HG02588 (cell line): ENCODE measurements around the gene CTSW.

Experiments
- ATAC-seq: cut with Tn5 transposase; IDR thresholded peaks from one replicate; pipeline ENCODE4 v1.9.1; 2021; ENCODE audit warnings: mild to moderate bottlenecking, moderate library complexity; ENCODE audit not compliant: unreplicated experiment

CTSW gene

DNA sequence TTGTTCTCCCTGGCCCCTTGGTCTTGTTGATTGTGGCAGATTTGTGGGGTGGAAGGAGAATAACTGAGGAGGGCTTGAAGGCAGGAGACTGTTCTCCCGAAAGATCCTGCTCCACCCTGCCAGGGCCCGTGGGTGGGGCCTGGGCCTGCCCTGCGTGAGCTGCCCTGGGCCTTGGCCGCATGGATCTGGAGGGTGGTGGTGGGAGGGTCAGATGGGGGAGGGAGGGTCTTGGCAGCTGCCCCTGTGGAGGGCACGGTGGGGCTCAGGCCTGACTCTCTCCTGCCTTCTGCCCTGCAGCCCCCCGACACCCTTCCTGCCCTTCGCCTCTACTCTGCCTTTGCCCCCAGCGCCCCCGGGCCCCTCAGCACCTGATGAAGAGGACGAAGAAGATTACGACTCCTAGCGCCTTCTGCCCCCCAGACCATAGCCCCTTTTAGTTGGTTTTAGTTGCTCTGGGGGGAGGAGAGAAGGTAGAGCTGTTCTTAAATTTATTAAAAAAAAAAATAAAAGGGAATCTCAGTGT is 41.5 kb downstream of the CTSW start:
- no peak for ATAC-seq

DNA sequence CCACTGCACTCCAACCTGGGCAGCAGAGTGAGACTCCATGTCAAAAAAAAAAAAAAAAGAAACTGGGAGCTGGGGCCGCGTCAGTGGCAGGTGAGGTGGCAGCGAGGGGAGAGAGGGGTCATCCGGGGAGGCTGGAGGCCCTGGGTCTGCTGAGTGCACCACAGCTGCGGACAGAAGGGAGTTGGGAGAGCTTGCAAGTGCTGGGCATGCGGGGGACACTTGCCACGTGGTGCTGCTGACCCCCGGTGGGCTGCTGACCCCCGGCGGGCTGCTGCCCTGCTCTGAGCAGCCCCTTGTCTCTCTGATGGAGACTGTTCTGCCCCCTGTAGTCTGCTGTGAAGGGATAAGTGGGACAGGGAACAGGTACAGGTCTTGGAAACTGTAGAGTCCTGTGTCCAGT is 42.2 kb downstream of the CTSW start:
- ATAC-seq: no peak

DNA sequence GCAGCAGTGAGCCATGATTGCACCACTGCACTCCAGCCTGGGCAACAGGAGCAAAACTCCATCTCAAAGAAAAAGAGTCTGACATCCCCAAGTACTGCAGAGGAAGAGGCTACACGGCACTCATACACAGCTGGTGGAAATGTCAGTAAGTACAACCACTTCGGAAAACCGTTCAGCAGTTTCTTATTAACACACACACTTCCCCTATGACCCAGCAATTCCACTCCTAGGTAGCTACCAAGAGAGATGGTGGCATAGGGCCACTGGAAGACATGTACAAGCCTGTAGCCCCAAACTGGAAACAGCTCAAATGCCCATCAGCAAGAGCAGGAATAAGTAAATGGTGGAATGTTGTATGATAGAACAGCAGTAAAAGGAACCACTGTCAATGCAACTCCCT is 42.9 kb downstream of the CTSW start:
- no peak for ATAC-seq

DNA sequence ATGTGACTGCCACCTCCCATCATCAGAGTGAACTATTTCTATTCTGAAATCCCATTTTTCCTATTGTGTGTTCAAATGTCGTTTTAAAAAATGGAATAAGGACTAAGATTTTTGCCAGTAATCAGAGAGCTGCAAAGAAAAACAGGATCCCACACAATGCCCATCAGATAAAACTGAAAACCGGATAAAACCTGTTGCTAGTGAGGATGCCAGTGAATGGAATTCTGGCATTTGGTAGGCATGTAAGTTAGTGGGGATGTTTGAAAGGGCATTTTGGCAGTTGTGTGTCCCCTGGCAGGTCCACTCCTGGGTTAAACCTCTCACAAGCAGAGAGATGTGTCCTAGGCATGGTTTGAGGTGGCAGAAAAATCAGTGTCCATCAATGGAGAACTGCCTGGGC is 45.8 kb downstream of the CTSW start:
- ATAC-seq: no peak

DNA sequence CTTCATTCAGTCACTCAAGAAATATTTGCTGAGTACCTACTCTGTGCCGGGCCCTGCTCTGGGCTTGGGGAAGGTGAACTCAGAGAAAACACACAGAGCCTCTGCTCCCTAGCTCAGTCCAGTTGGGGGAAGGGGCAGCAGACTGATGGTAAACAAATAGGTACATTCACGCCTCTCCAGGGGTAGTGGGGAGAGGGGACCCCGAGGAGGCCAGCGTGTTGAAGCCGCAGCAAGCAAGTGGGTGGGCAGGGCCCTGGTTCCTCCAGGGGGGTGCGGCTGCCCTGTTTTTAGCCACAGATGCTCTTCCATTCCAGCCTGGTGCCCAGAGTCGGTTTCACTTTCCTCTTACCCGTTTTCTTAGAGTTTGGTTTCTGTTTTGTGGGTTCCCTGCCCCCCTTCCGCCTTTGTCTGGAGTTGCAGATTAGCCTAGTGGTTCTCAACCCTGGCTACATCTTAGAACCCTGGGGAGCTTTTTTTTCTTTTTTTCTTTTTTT is 48.3 kb downstream of the CTSW start:
- peak; percentile 62 for ATAC-seq

DNA sequence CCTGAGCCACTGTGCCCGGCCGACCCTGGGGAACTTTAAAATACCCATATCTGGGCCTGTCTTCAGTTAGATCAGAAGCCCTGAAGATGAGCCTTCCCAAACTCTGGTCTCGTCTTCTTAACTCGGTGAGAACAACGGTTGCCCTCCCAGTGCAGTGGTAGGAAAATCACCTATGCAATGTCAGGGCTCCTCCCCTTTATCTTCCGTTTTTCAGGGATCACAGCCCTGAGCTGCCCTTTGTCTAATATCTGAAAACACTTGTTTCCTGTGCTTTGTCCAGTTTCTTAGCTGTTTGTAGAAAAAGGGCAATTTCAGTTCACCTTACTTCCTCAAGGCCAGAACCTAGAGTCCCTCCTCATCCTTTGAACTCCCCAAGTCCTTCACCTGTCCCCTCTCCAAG is 49.0 kb downstream of the CTSW start:
- ATAC-seq: no peak

DNA sequence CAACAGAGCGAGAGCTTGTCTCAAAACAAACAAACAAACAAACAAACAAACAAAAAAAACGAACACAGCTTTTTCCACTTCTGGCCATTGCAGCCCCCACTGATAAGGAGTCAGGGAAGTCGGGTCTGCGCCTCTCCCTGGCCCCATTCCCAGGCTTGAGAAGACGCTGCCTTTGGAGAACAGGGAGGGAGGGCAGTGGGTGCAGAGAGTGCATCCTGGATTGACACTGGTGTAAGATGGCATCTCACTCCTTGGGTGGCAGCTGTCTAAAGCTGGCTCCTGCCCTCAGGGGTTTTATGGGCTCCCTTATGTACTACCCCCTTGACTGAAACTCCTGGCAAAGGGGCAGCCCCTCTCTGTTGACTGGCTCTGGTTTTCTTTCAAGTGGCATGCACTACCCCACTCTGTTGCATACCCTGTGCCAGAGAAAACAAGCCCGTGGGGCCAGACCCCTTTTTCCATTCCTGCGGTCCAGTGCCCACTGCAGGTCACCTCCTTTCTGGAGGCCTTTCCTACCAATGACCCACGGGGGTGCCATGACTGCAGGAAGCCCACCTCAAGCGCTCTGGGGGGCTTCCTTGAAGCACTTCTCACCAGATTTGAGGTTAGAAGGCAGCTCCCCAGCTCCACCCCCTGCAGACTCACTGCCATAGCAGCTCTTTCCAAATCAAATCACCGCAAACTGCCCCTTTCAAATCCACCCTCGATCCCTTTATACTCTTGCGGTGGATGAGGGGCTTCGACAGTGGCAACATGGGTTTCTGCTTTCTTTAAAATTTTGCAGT is 52.3 kb downstream of the CTSW start:
- no peak for ATAC-seq

DNA sequence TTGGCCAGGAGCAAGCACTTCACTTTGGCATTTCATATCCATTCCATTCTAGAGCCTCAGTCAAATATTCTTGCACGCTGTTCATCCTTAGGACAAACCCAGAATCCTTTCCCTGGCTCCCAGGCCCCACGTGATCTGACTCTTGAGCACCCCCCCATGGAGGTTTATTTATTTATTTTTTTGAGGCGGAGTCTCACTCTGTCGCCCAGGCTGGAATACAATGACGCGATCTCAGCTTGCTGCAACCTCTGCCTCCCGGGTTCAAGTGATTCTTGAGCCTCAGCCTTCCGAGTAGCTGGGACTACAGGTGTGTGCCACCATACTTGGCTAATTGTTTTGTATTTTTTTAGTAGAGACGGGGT is 52.9 kb downstream of the CTSW start:
- no peak for ATAC-seq
